GM21447 (cell line): Measurements from ENCODE around the gene LIMS2.

Experiments used
- ATAC-seq: cut with Tn5 transposase; IDR thresholded peaks from one replicate; pipeline ENCODE4 v1.9.1; 2021; ENCODE audit not compliant: unreplicated experiment

The LIMS2 gene

DNA sequence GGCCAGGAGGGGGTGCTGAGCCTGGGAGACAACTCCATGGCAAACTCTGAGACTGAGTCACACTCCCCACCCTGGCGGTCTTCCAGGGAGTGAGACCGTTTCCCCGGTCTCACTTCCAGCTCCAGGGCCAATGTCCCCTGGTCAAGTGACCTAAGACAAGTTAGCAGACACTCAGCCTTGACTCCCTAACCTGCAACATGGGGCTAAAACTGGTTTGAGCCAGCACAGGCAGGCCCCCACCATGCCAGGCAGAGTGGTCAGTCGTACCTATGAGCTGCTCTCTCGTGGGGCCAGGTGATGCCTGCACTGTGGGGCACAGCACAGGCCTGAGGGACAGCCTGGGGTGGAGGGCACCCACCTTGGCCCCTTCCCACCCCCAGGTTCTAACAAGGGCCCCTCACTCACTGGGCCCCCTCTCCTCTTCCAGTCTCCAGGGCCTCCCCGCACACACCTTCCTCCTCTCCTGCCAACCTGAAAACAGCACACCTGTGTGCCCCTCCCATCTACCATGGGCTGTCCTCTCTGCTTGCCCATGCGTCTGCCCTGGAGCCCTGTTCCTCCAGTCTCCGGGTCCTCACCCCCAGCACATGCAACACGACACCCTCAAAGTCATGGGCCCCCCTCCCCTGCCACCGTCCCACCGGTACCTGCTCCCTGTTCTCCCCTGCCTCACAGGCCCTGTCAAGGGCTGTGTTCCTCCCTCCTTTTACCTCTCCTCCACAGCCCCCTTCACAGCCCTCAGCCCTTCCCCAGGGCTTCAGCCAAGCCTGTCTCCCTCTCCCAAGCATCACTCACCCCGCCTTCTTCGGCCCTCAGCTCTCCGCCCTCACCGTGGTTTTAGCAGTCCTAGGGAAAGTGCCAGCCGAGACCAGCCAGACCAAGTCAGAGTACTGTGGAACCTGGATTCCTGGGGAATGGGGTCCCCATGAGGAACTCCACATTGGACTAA, 27.8 kb downstream of the LIMS2 start:
- no peak for ATAC-seq

DNA sequence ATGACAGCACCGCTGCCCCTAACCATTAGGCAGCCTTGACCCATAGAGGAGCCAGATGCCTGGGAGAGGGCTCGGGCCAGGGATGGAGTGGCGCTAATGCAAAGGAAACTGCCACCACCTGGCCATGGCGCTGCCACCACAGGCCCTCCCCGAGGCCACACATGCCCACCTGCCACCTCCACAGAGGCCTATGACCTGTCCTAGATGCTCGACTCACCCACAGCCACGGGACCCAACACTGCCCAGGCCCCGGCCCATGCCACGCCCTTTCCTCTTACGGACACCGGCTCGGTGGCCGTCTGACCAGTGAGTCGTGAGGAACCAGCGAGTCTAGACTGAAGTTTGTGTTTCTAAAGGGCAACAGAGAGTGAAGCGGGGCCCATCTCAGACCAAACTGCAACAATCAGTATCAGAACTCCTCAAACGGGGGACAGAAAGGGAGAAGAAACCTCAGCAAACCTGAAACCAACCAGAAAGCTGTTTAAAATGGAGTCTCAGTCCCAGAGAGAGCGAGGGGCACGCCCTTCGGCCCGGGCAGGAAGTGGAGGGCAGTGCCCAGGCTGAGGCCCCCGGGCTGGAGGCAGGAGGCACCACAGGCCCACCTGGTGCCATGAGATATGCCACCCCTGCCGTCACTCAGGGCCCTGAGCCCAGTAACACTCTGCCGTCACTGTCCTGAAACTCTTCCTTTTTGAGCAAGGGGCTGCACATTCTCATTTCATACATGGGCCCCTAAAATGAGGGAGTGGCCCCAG, 28.7 kb downstream of the LIMS2 start:
- no peak for ATAC-seq

DNA sequence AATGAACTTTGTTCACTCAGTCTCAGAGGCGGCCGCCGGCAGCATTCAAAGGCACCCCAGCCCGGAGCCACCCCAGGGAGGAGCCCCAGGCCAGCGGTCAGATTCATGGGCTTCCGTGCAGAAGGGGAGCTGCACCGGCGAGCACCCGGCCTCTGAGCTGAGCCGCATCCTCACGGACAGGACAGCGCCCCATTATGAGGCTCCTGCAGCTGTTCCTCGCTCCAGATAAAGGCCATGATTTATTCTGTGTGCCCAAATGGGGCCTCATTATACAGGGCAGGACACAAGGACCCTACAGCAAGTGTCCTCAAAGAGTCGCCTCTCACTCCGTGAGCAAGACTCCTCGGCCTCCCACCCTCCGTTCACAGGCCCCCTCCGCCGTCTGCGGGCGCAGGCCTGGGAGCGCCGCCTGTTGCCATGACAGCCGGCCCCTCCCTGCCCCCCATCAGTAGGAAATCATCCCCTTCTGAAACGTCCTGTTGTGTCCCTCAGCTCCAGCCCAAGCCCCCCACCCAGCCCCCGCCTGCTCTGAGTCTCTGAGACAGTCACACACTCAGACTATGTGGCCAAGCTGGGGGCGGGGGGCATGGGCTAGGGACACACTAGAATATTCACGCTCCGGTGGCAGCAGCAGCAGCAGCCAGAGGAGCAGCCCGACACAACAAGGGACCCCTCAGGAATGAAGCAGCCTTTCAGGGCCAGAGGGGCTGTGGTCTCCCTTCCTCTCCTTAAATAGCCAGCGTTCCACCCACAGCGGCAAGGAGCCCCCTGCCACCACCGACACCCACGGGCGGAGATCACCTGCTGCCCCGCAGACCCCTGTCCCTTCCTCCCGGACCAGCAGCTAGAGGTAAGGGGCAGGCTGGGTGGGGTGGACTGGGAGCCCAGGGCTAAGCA, 29.7 kb downstream of the LIMS2 start, which contains the start of gene GPR17:
Gene GPR17, plus strand, starts transcription at position 759 of the 897 bp plus-strand sequence. CDS start 4,583 bp downstream, outside the sequence.
- ATAC-seq, result no peak

DNA sequence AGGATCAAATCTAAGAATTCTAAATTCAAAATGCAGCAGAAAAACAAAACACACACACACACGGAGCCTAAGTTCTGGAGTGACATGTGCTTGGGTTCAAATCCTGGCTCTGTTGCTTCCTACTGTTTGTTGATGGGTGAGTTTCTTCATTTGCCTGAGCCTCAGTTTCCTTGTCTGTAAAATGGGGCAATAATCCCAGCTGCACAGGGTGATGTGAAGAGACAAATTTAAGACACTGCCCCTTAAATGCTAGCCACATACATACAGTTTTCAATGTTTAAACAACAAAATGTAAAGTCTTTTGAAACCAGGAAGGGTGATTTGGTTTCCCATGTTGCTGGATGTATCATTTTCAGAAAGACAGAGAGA, 30.3 kb downstream of the LIMS2 start:
- ATAC-seq, result no peak

DNA sequence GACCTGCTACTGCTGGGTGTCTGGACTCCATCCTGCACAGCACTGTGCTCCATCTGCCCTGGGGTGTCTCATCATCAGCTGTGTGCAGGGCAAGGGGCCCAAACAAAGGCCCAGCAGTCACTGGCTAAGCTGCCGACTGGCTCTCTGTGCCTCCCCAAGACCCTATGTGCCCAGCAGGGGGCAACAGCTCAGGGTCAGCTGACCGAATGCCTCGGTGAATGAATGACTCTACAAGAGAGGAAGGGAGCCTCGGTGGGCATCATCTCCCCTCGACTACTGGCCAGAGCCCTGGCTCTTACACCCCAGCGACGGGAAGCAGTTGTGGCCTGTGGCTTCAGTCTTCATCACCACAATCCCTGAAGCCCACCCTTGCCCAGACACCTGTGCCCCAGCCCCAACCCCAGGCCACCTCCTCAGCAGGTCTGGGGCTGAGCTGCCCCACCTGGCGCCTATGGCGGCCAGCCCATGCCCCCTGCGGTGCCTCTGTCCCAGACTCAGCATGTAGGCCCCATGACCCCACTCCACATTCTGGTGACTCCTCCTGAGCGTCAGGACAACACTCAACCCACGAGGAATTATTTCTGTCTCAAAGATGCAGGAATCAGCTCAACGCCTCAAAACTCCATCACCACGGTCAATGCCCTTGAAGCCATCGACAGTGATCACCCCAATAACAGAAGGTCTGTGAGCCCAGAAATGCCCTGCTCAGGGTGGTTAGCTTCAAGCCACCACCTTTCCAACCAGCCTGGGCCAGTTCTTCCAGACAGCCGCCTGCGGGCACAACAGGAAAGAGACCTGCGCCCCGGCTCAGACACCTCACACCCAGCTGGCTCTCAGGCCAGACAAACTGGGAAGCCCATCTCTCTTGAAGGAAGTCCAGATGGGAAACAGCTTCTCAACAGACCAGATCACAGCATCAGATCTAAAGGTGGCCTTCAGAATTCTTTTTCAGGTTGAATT, 31.0 kb downstream of the LIMS2 start:
- ATAC-seq, result no peak

DNA sequence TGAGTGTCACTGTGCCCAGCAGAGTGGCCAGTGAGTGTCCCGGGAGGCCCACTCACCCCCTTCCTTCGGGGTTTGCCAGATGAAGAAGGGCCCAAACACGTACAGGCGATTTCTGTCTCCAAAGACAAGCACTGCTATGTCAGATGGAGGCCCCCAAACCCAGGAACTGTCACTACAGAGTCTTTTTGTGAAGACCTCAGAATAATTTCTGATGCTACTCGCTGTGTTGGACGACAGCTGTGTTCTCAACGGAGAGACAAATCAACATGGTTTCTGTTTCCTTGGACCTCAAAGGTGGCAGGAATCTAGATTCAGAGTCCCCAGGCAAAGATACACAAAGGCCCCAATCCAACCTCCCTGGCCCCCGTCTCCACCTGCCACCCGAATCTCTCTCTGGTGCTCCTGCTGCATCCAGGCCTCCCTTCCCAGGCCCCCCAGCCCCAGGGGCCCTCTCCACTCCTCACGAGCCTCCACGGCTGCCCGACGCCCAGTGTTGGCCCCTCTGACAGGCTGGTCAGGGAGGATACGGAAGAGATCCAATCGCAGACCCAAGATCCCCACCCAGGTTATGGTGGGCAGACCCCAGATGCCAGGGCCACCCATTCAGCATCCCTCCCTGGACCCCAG, 31.8 kb downstream of the LIMS2 start:
- no peak for ATAC-seq

DNA sequence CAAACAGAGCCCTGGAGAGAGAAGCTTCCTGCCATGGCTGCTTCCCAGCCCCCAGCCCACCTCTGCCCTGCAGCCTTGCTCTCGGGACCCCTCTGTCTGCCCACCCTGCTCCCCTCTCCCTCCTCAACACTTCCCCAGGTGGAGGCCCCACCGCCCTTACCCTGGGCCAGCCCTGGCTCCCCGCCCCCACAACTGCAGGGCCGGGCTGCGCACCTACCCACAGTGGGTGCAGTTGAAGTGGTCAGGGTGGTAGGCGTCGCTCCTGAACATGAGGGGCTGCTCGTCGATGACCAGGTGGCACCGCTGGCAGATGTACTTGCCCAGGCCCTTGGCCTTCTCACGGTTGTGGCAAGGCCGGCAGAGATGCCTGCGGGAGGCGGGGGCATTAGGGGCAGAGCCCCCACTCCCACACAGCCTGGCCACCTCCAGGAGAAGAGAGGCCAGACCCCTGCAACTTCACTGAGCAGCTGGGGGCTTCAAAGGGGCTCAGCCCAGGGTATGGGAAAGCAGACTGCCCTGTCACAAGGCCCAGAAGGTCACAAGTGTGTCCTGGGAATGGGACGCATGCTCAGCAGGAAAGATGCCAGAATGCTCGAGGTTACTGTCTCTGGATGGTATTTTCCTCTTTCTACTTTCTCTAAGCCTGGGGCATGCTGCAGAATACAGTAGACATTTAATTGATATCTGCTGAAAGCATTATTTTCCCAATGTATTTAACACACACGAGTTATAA, 32.5 kb downstream of the LIMS2 start:
- ATAC-seq, result no peak

DNA sequence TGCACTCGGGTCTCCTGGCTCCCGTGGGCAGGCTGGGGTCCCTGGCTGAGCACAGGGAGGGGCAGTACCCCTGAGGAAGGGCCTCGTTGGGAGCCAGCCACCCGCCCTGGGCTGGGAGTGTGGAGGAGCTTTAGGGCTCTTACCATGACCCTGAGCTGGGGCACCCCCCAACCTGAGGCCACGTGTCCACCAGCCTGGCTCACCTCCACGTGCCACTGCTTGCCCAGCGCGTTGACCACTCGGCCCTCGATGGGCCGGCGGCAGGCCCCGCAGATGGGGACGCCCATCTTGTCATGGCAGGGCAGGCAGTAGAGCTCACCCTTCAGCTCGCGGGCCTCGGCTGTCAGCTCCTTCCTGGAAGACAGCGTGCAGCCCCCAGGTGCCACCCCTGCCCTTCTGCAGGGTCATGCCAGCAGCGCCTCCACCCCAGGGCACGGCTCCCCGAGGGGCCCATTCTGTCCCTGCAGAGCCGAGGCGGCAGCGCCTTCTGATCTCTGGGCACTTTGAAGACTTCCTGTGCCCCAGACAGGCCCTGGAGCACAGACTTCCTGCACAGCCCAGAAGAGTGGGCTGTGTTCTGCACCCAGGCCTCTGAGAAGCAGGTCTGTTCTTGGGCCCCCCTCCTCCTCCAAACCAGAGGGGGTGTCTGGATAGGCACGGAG, 33.4 kb downstream of the LIMS2 start:
- no peak for ATAC-seq

DNA sequence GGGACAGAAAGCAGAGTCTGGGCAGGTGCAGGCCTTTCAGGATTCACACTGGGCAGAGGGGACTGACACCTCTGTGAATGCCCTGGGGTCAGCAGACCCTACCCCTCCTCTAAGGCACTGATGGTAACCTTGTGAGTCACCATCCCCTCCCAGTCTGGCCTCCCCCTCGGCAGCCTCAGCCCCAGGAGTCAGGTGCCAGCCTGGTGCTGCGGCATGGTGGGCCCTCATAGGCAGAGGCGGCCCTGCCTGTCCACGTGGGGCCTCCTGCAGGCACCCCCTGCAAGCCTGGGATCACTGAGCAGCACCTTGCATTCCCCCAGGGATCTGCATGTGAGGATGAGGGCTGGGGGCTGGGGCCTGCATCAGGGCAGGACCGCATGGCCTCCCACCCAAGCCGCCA, 34.2 kb downstream of the LIMS2 start:
- no peak for ATAC-seq

DNA sequence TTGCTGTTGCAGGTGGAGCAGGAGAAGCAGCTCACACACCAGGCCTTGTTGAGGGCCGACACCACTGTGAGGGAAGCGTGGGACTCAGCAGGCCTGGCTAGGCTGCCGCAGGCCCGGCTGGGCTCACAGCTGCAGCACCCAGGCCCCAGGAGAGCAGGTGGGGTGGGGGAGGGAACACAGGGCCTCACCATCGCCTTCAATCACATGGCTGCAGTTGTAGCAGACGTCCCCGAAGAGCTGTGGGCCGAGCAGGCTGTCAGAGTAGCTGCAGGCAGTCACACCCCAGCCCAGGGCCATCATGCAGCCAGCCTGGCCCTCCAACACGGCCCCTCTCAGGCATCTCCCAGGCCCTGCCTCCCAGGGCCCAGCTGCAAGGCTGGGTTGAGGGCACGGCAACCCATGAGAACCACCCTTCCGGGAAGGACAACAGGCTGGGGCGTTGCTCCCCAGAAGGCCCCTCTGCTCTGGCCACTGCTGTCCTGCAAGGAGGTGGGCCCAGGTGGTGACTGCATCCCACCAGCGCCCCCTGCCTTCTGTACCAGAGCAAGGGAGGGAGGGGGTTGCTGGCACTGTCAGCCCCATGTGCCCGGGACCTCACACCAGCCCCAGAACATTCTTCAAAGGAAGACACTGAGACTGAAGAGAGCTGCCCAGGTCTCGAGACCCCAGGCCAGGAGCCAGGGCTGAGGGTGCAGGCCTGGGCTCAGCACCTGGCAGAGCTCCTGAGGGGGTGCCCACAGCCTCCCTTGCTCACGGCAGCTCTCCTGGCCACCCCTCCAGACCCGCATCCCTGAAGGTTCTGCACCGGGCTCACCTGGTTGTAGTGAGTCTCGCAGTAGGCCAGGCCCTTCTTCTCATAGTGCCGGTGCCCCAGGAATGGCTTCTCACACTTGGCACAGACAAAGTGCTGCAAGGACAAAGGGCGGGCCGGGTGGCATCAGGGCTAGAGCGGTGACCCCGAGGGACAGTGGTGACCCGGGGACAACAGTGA, 35.0 kb downstream of the LIMS2 start:
- ATAC-seq, result no peak

DNA sequence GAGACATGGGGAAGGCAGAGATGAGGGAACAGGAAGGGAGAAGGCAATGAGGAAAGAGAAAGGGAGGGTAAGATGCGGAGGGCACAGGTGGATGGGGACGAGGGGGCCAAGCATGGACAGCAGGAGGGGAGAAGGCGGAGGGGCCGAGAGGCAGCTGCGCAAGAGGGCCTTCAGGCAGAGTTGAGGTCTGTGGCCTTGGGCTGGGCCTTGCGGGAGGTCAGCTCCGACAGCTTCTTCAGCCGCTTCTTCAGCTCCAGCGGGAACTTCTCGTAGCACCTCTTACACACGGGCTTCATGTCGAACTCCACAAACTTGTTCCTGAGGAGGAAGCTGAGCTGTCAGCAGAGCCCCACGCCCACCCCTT, 36.2 kb downstream of the LIMS2 start:
- ATAC-seq, result no peak

DNA sequence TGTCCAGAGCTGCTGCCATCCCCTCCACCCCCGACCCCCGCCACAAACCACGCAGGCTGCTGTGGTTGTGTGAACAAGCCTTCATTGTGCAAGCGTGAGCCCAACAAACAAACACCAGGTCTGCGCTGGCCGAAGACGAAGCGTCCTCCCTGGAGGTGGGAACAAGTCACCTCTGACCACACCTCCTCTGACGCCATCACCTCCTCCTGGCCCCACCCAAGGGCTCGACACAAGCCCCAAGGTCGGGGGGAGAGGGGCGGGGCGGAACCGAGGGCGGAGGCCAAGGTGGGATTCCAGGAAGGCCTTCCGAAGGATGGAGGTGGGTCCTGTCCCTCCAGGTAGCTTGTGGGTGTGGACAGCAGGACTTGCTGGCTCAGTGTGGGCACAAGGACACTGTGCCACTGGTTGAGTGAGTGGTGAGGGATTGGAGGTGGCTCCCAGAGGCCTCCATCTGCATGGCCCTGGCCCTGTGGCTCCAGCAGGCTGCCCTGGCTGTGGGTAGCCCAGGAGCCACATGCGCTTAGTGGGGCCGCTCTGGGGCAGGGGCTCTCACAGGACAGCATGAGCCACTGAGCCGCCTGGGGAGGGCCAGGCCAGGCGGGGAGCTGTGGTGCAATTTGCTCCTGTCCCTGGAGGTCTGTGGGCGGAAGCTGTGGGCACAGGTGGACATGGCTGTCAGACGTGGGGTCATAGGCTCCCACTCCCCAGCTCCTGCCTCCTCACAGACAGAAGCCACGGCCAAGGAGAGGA, 36.8 kb downstream of the LIMS2 start:
- ATAC-seq, result no peak

DNA sequence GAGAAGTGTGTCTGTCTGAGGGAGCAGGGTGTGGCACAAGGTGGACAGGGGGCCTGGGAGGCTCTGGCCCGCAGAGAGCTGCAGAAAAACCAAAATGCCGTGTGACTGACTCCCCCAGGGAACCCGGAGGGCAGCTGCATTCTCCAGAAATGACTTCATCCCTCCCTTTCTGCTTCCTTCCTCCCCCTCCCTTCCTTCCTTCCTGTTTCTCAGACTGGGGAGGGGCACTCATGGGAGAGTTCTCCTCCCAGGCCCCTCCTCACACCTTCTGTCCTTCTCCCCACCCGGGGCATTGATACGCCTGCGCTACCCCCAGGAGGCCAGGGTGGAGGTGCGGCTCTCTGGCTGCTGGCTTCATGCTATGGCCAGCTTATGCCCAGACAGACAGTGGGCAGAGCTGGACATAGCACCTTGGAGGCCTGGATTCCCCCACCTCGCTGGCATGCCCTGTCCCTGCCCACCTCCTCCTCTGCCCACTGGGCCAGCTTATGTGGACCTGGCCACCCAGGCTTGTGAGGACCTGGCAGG, 37.5 kb downstream of the LIMS2 start:
- no peak for ATAC-seq

DNA sequence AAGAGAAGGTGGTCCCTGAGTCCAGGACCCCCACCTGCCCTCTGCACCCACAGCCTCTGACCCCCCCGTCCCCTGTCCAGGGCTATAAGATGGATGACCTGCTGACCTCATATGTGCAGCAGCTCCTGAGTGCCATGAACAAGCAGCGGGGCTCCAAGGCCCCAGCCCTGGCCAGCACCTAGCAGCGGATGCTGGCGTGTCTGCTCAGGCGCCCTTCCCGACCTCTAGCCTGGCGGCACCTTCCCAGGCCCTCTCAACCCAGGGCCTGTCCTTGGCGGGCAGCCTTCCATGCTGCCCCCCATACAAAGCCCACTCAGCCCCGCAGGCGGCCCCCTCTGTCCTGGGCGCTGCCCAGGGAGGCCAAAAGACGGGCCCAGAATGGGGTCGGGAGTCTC, 38.1 kb downstream of the LIMS2 start:
- no peak for ATAC-seq

DNA sequence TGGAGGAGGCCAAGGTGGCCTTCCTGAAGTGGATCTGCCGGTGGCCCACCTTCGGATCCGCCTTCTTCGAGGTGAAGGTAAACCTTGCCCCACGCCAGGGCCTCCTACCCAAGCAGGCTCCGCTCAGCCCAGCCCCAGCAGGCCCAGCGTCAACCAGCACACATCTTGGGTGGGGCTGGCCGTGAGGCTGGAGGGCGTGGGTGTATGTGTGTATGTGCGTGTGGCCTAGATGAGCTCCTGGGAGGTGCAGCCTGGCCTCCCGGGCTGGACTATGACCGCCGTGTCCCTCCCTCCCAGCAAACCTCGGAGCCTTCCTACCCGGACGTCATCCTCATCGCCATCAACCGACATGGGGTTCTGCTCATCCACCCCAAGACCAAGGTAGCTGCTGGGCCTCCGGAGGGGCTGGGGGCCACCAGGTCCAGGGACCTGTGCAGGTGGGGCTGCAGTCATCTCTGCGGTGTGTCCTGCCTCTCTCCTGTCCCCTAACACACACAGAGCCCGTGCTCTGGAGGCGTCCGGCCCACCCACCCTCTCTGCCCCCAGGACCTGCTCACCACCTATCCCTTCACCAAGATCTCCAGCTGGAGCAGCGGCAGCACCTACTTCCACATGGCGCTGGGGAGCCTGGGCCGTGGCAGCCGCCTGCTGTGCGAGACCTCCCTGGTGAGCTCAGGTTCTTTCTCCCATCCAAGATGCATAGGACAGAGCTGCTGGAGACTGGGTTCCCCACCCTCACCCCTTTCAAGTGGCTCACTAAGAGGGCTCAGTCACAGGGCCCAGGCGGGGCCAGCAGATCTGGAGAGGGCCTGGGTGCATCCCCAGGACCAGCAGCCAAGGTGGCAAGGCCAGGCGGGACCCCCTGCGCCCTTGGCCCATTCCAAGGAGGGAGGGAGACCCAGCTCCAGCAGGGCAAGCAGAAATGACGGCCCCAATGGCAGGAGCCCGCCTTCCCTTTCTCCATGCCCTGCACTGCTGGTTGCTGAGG, 38.8 kb downstream of the LIMS2 start:
- ATAC-seq, result no peak
